HG03159 (cell line): Measurements from ENCODE around the gene TBCD.

Source experiments
- ATAC-seq: cut with Tn5 transposase; IDR thresholded peaks from one replicate; pipeline ENCODE4 v1.9.1; 2021; ENCODE audit warnings: mild to moderate bottlenecking, moderate library complexity; ENCODE audit not compliant: unreplicated experiment

The TBCD gene

DNA sequence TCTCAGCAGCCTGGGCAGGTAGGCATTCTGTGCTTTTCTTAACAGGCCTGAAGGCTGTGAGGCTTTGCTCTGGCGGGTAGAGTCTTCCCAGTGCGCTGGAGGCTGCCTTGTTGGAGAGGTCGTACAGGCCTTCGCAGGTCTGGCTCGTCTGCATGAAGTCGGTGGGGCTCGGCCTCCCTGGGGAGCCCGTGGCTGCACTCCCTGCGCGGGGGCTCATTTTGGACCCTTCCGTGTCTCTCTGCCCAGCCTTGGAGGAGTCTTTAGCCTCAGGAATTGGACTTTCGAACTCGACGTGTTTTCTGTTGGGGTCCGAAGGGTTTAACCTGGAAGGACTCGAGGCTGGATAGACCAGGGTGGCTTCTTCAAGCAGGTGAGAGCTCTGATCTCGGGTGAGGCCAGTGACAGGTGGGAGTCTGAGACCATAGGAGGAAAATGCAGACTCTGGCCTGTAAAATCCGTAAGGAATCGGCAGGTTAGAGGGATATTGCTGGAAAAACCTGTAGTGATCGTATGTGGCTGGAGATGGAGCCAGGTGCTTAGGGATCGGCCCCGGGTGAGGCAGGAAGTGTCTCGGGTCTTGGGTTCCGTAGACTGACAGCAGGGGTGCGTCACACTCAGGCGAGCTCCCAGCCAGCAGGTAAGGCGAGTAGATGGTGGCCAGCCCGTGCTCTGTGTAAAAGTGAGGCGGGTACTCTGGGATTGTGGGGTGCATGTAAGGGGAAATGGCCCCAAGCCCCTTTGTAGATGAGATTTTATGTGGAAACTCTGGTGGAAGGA lies 79.4 kb downstream of the TBCD start:
- no peak for ATAC-seq

- no peak for ATAC-seq
Measured at GRCh38 chr17:82831818-82832200, 79.9 kb downstream of the TBCD start.

DNA sequence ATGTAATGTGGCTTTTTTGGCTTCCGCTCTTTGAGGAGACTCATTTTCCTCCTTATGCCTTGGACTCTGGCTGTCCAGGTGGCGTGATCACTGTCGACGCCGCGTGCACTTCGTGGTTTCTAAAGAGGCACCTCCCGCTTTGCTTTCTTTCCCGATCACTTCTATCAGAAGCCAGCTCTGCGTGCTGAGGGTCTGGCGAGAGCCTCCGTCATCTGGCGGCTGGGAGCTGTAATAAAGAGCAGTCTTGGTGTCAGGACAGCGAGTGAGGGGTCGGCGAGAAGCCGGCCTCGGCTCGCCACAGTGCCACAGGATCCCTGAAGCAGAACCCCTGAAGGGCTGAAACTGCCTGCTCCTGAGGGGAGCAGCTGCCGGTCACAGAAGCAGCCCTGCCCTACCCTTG lies 80.5 kb downstream of the TBCD start:
- ATAC-seq = no peak

DNA sequence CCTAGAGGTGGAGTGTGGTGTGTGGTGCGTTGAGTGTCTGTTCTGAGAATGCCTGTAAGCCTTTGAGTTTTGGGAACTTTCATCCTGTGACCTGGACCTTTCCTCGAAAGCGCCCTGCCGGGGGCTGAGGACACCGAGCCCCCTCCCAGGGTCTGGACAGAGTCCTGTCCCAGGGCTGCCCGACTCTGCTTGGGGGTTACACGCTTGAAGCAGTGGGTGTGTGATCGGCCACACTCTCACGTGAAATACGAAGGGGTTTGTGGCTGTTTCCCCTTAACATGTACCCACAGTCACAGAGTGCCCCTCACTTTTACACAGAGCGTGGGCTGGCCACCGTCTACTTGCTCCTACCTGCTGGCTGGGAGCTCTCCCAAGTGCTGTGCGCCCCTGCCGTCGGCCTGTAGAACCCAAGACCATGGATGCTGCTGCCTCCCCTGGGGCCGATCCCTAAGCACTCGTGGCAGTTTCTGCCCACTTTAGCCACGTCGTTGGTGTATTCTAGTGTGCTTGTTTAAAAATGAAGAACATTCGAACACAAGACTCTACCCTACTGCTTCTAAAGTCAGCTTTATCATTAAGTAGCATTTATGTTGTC lies 81.1 kb downstream of the TBCD start:
- ATAC-seq = no peak

DNA sequence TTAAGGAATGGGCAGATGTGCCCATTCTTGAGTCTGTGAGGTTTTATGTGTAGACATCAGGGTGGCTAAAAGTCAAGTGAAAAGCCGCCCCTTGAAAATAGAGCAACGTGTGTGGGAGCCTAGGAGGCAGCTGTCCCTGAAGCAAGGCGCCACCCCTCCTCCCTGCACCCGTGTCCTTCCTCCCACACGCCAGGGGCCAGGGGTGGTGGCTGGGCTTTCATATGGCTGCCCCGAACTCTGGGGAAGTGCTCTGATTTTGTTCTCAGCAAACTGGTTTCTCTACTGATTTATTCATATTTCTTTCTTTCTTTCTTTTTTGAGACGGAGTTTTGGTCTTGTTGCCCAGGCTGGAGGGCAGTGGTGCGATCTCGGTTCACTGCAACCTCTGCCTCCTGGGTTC lies 83.3 kb downstream of the TBCD start:
- no peak for ATAC-seq

DNA sequence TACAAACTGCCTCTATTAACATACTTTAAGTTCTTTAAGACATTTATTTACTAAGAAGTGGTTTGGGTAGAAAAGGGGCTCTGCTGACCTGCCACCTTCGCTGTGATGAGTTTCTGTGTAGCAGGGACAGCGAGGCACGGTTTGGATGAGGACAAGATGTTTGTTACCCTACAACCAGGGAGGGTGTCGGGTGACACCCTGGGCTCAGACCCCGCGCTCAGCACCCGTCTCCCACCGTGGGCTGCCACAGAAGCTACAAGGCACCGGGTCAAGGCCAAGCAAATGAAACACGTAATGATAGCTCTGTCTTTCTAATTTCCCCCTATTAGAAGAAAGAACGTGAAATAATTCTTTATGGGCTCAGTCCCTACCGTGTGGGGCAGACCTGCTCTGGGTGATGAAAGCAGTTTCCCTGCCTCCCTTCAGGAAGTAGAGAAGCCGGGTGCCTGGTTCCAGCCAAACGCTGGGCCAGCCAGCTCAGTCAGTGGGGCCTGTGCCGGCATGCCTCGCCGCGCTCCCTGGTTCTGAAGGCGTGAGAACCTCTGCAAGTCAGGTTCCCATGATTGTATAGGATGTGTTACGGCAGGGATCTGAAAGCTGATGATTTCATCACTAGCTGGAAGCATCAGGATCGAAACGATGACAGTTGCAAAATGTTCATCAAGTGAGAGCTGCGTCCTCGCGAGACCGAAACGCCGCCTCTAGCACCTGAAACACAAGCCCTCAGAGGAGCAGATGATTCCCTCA lies 84.1 kb downstream of the TBCD start:
- no peak for ATAC-seq

GRCh38 chr17:82836823-82837357 lies 85.0 kb downstream of the TBCD start:
- no peak for ATAC-seq

GRCh38 chr17:82837586-82838320 lies 85.9 kb downstream of the TBCD start:
- ATAC-seq = no peak

- no peak for ATAC-seq
Measured at GRCh38 chr17:82838386-82839063, 86.7 kb downstream of the TBCD start.

GRCh38 chr17:82839617-82840292 lies 87.9 kb downstream of the TBCD start, which contains the start of gene ZNF750:
Gene ZNF750 (minus strand): TSS chr17:82840022. CDS start chr17:82832454, 7,568 bp downstream.
- no peak for ATAC-seq

DNA sequence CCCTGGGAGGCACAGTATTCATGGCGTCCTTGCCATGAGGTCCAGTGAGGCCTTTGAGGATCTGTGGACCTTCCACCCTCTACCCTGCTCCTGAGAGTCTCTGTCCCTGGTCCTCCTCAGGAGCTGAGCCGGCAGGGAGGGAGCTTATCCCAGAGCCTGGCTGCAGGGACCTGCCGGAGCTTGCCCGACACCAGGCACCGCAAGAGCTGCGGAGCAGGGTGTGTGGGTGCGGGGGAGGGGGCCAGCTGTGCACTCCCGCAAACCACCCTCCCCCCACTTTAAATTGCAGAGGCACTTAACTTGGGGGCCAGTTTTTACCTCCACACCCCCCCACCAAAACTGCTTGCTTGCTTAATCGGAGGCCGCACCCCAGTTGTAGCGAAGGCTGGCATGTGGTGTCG lies 88.6 kb downstream of the TBCD start:
- ATAC-seq = no peak

GRCh38 chr17:82841921-82842596 lies 90.2 kb downstream of the TBCD start:
- no peak for ATAC-seq

- no peak for ATAC-seq
Measured at GRCh38 chr17:82843904-82844680, 92.2 kb downstream of the TBCD start.

DNA sequence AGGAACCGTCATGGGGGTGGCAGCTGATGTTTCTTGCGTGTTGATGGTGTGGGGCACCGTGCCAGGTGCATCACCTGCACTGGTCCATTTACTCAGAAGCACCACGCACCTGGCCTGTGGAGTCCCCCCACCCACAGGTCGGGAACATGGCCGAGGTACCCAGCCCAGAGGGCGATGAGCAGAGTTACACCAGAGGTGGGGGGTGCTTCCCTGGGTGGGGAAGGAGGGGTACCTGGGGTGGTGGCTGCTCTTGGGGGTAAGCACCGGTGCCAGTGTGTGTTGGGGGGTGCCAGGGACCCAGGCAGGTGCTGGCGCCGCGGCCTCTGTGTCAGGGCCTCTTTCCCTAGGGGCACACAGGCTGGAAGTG lies 92.9 kb downstream of the TBCD start:
- ATAC-seq = no peak

DNA sequence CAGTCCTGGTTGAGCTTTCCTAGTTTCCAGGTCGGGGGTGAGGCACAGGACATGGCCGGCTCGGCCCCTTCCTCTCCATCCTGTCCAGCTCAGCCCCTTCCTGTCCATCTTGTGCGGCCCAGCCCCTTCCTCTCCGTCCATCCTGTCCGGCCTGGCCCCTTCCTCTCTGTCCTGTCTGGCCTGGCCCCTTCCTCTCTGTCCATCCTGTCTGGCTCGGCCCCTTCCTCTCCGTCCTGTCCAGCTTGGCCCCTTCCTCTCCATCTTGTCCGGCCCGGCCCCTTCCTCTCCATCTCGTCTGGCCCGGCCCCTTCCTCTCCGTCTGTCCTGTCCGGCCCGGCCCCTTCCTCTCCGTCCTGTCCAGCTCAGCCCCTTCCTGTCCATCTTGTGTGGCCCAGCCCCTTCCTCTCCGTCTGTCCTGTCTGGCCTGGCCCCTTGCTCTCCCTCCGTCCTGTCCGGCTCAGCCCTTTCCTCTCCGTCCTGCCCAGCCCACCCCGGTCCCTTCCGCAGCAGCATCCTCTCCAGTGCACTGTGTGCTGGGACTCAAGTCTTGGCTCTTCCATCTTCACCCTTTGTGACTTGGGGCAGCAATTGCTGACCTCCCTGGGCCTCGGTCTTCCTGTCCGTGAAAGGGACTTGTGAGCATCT lies 93.4 kb downstream of the TBCD start:
- ATAC-seq = no peak

- ATAC-seq = no peak
Measured at GRCh38 chr17:82846061-82846691, 94.3 kb downstream of the TBCD start.

DNA sequence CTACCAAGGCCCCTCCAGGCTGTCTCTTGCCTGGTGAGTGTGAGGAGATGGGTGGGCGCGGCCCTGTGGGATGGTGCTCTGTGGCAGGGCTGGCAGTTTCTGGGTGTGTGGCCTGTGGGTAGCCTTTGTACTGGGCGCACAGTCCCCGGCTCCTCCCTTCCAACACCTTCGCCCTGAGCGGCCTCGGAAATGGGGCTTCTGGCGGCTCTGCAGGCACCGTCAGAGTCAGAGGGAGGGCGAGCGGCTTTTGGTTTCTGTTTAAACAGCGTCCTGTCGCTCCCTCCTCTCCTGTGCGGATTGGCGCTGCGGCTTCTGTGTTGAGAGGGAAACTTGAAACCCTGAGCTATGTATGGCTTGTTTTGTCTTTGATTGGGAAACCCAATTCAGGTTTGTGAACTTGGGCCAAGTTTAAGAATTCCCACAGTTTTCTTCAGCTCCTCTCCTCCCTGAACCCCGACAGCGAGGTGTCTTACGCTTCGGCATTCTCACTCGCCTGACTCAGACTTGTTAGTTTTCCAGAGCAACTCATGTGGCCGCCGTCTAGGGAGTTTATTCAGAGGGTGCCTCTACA lies 96.2 kb downstream of the TBCD start:
- ATAC-seq = no peak
